HepG2 (cell line): Measurements from ENCODE around the gene ZNF19. TPM values are rescaled to one million over a fixed set of nuclear protein-coding genes. Genes with fewer than 3 reads are reported as not detected.

Experiments used
- AHR ChIP-seq: IDR thresholded peaks from 2 replicates; pipeline ENCODE4 v1.6.1; 2018; ENCODE audit warnings: missing genetic modification reagents, missing compliant biosample characterization
- ATAD3A ChIP-seq: sonication (generic); formaldehyde crosslinking; IDR thresholded peaks from 2 replicates; pipeline ENCODE4 v1.4.0; 2020; ENCODE audit warnings: missing genetic modification reagents
- CHCHD3 ChIP-seq: sonication (generic); formaldehyde crosslinking; IDR thresholded peaks from 2 replicates; pipeline ENCODE4 v1.8.0; 2022; ENCODE audit warnings: mild to moderate bottlenecking, missing genetic modification reagents, moderate library complexity
- ELF1 ChIP-seq: sonication (generic); formaldehyde crosslinking; IDR thresholded peaks from 2 replicates; pipeline ENCODE4 v1.4.0; 2020; ENCODE audit warnings: missing genetic modification reagents
- FOXK1 ChIP-seq: sonication (generic); formaldehyde crosslinking; IDR thresholded peaks from 2 replicates; pipeline ENCODE4 v1.4.0; 2020; ENCODE audit warnings: low read depth, missing genetic modification reagents, borderline replicate concordance
- HHEX ChIP-seq: IDR thresholded peaks from 2 replicates; pipeline ENCODE4 v1.6.1; 2016; ENCODE audit warnings: control low read depth
- PRMT3 ChIP-seq: sonication (generic); formaldehyde crosslinking; IDR thresholded peaks from 2 replicates; pipeline ENCODE4 v1.8.1; 2022; ENCODE audit warnings: low read depth, mild to moderate bottlenecking, moderate library complexity, missing genetic modification reagents, borderline replicate concordance
- RCOR2 ChIP-seq: IDR thresholded peaks from 2 replicates; pipeline ENCODE4 v1.6.1; 2016; ENCODE audit warnings: missing biosample characterization, missing genetic modification reagents
- RFXAP ChIP-seq: sonication (generic); formaldehyde crosslinking; IDR thresholded peaks from 2 replicates; pipeline ENCODE4 v1.4.0; 2020; ENCODE audit warnings: missing genetic modification reagents, borderline replicate concordance
- SMAD1 ChIP-seq: sonication (generic); formaldehyde crosslinking; IDR thresholded peaks from 2 replicates; pipeline ENCODE4 v1.4.0; 2020; ENCODE audit warnings: missing genetic modification reagents, low read depth, mild to moderate bottlenecking, borderline replicate concordance
- TBP ChIP-seq: sonication (generic); formaldehyde crosslinking; IDR thresholded peaks from 2 replicates; pipeline ENCODE4 v1.5.0; 2020; ENCODE audit warnings: missing genetic modification reagents
- ZBED4 ChIP-seq: sonication (generic); formaldehyde crosslinking; IDR thresholded peaks from 2 replicates; pipeline ENCODE4 v1.4.0; 2020; ENCODE audit warnings: missing genetic modification reagents, borderline replicate concordance
- ZMYM3 ChIP-seq: sonication (generic); formaldehyde crosslinking; IDR thresholded peaks from 2 replicates; pipeline ENCODE4 v1.5.1; 2020; ENCODE audit warnings: mild to moderate bottlenecking, missing genetic modification reagents
- ZNF160 ChIP-seq: sonication (generic); formaldehyde crosslinking; IDR thresholded peaks from 2 replicates; pipeline ENCODE4 v1.8.0; 2022; ENCODE audit warnings: mild to moderate bottlenecking, inconsistent platforms, missing genetic modification reagents
- ZNF775 ChIP-seq: sonication (generic); formaldehyde crosslinking; IDR thresholded peaks from 2 replicates; pipeline ENCODE4 v1.4.0; 2020; ENCODE audit warnings: missing genetic modification reagents, mild to moderate bottlenecking, moderate library complexity, borderline replicate concordance
- polyA plus RNA-seq, 8 experiments: library from polyadenylated mRNA; depleted of rRNA in 3 of 8; stranded (reverse) in 7 of 8; unstranded in 1 of 8; fragments of >200 nt; fragmentation: Illumina TruSeq in 4 of 8; extraction: Trizol in 4 of 8; gene quantifications; 2 replicates each; pipeline versions ENCODE4 v1.2.1 to v1.2.3, GENCODE V29; 2011 to 2016; ENCODE audit warnings: low read depth in 4 of 8, missing spikeins in 1 of 8, mixed read lengths in 1 of 8; ENCODE audit not compliant: insufficient read depth in 1 of 8
- total RNA-seq, 5 experiments: library from RNA; depleted of rRNA; stranded (reverse); fragments of >200 nt; fragmentation: Illumina TruSeq; extraction: Trizol; gene quantifications; 2 replicates each; pipeline ENCODE4 v1.2.3, GENCODE V29; 2016; ENCODE audit warnings: low read depth in 1 of 5
- TF ChIP-seq, protein P1 (sequence below): sonication (generic); formaldehyde crosslinking; IDR thresholded peaks from 2 replicates; pipeline ENCODE4 v1.9.0; 2021; ENCODE audit warnings: mild to moderate bottlenecking, missing genetic modification reagents
- TF ChIP-seq, protein P2 (sequence below): sonication (generic); formaldehyde crosslinking; IDR thresholded peaks from 2 replicates; pipeline ENCODE4 v1.4.0; 2020; ENCODE audit warnings: missing genetic modification reagents

Gene ZNF19
- total and polyA plus RNA-seq, 2 of the 13 experiments (the other 11 are each of a cell fraction or from before 2014, with no cell fraction given): 3.2 to 5.8 TPM

- TF ChIP-seq, protein P1, sequence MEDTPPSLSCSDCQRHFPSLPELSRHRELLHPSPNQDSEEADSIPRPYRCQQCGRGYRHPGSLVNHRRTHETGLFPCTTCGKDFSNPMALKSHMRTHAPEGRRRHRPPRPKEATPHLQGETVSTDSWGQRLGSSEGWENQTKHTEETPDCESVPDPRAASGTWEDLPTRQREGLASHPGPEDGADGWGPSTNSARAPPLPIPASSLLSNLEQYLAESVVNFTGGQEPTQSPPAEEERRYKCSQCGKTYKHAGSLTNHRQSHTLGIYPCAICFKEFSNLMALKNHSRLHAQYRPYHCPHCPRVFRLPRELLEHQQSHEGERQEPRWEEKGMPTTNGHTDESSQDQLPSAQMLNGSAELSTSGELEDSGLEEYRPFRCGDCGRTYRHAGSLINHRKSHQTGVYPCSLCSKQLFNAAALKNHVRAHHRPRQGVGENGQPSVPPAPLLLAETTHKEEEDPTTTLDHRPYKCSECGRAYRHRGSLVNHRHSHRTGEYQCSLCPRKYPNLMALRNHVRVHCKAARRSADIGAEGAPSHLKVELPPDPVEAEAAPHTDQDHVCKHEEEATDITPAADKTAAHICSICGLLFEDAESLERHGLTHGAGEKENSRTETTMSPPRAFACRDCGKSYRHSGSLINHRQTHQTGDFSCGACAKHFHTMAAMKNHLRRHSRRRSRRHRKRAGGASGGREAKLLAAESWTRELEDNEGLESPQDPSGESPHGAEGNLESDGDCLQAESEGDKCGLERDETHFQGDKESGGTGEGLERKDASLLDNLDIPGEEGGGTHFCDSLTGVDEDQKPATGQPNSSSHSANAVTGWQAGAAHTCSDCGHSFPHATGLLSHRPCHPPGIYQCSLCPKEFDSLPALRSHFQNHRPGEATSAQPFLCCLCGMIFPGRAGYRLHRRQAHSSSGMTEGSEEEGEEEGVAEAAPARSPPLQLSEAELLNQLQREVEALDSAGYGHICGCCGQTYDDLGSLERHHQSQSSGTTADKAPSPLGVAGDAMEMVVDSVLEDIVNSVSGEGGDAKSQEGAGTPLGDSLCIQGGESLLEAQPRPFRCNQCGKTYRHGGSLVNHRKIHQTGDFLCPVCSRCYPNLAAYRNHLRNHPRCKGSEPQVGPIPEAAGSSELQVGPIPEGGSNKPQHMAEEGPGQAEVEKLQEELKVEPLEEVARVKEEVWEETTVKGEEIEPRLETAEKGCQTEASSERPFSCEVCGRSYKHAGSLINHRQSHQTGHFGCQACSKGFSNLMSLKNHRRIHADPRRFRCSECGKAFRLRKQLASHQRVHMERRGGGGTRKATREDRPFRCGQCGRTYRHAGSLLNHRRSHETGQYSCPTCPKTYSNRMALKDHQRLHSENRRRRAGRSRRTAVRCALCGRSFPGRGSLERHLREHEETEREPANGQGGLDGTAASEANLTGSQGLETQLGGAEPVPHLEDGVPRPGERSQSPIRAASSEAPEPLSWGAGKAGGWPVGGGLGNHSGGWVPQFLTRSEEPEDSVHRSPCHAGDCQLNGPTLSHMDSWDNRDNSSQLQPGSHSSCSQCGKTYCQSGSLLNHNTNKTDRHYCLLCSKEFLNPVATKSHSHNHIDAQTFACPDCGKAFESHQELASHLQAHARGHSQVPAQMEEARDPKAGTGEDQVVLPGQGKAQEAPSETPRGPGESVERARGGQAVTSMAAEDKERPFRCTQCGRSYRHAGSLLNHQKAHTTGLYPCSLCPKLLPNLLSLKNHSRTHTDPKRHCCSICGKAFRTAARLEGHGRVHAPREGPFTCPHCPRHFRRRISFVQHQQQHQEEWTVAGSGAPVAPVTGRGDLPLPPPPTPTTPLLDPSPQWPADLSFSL (CRISPR knock-in tag): no peak
- TF ChIP-seq, protein P2, sequence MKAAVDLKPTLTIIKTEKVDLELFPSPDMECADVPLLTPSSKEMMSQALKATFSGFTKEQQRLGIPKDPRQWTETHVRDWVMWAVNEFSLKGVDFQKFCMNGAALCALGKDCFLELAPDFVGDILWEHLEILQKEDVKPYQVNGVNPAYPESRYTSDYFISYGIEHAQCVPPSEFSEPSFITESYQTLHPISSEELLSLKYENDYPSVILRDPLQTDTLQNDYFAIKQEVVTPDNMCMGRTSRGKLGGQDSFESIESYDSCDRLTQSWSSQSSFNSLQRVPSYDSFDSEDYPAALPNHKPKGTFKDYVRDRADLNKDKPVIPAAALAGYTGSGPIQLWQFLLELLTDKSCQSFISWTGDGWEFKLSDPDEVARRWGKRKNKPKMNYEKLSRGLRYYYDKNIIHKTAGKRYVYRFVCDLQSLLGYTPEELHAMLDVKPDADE (CRISPR knock-in tag): 0 out of 2 replicates have a peak, but pooled peaks have one; percentile 30
- peak; percentile 76; the same call in 1 of the 2 replicates for TF ChIP-seq CHCHD3 (CRISPR knock-in tag)
- no peak for TF ChIP-seq TBP (CRISPR knock-in tag)
- TF ChIP-seq ZNF160 (CRISPR knock-in tag): peak; percentile 78; the same call in 1 of the 2 replicates
- peak; percentile 85 for TF ChIP-seq FOXK1
- 0 out of 2 replicates have a peak, but pooled peaks have one; percentile 21 for TF ChIP-seq RCOR2 (CRISPR knock-in tag)
- TF ChIP-seq PRMT3 (CRISPR knock-in tag): peak; percentile 43; the same call in 1 of the 2 replicates
- TF ChIP-seq HHEX: peak; percentile 39; the same call in 1 of the 2 replicates
- TF ChIP-seq RFXAP (CRISPR knock-in tag): peak; percentile 65; the same call in 1 of the 2 replicates
- peak; percentile 21; the same call in 1 of the 2 replicates for TF ChIP-seq ZMYM3 (CRISPR knock-in tag)
- no peak for TF ChIP-seq ZBED4 (CRISPR knock-in tag)
- TF ChIP-seq ATAD3A (CRISPR knock-in tag): no peak
- TF ChIP-seq ZNF775 (CRISPR knock-in tag): peak; percentile 38; the same call in 1 of the 2 replicates
- peak; percentile 77 for TF ChIP-seq ELF1 (CRISPR knock-in tag)
- TF ChIP-seq AHR (CRISPR knock-in tag): peak; percentile 94
- TF ChIP-seq SMAD1 (CRISPR knock-in tag): peak; percentile 94
These were observed 4.9 kb downstream of the ZNF19 start (continued) for GRCh38 chr16:71484006-71484893.
